Chondrocyte (in vitro differentiated cells): ENCODE data around the gene MED28. TPM values are rescaled to one million over a fixed set of nuclear protein-coding genes. Genes with fewer than 3 reads are reported as not detected.

Experiments used
- DNase-seq: peaks from one replicate; pipeline ENCODE4 v3.0.0; 2021; ENCODE audit warnings: mixed read lengths, low spot score
- H3K27ac Mint-ChIP-seq: one replicate; pipeline ENCODE4 v1.8.0; 2021; ENCODE audit warnings: mild to moderate bottlenecking, moderate library complexity, mixed read lengths; ENCODE audit not compliant: unreplicated experiment
- H3K27me3 Mint-ChIP-seq: 2 replicates; pipeline ENCODE4 v1.8.0; 2021; ENCODE audit warnings: low read depth, mixed read lengths
- H3K36me3 Mint-ChIP-seq: 2 replicates; pipeline ENCODE4 v1.8.0; 2021; ENCODE audit warnings: low read depth, mixed read lengths
- H3K4me1 Mint-ChIP-seq: 2 replicates; pipeline ENCODE4 v1.8.0; 2021; ENCODE audit warnings: low read depth, mild to moderate bottlenecking, mixed read lengths
- H3K4me3 Mint-ChIP-seq: one replicate; pipeline ENCODE4 v1.8.0; 2021; ENCODE audit warnings: mild to moderate bottlenecking, moderate library complexity, mixed read lengths; ENCODE audit not compliant: unreplicated experiment
- H3K9me3 Mint-ChIP-seq: 2 replicates; pipeline ENCODE4 v1.8.0; 2021; ENCODE audit warnings: low read depth, mixed read lengths
- CTCF ChIP-seq: fragments of 200-600 bp; sonication (generic); IDR thresholded peaks from 2 replicates; pipeline ENCODE4 v1.5.0; 2021; ENCODE audit warnings: antibody characterized with exemption, mild to moderate bottlenecking, moderate library complexity
- total RNA-seq: library from RNA; stranded (reverse); gene quantifications from 3 replicates; pipeline ENCODE4 v1.2.1, GENCODE V29; 2021

MED28 gene
- total RNA-seq, 1 donor from 2014 or later = 29.8 TPM

- H3K36me3 Mint-ChIP-seq = peaks cover 22% of the 10 kb centered on the region
Measured at GRCh38 chr4:17597517-17597916, 16.9 kb upstream of the MED28 start.

GRCh38 chr4:17599826-17600225 lies 14.6 kb upstream of the MED28 start:
- H3K36me3 Mint-ChIP-seq = peaks cover 20% of the 10 kb centered on the region
- no peak overlapping the region for H3K27ac Mint-ChIP-seq
- no peaks in the 10 kb centered on the region for H3K27me3 Mint-ChIP-seq
- no peak for DNase-seq
- H3K4me1 Mint-ChIP-seq = no peaks in the 10 kb centered on the region
- TF ChIP-seq CTCF = no peak
- no peak overlapping the region for H3K4me3 Mint-ChIP-seq
- no peaks in the 10 kb centered on the region for H3K9me3 Mint-ChIP-seq

More at GRCh38 chr4:17597517-17597916, 16.9 kb upstream of the MED28 start:
- Mint-ChIP-seq H3K9me3 (no peaks in the 10 kb centered on the region), H3K27ac (no peak overlapping the region), H3K4me1 (no peaks in the 10 kb centered on the region), H3K27me3 (no peaks in the 10 kb centered on the region), H3K4me3 (no peak overlapping the region)
- peak; percentile 71 for TF ChIP-seq CTCF
- no peak for DNase-seq

GRCh38 chr4:17605236-17605635 lies 9.2 kb upstream of the MED28 start:
- Mint-ChIP-seq H3K9me3 (no peaks in the 10 kb centered on the region), H3K27ac (no peak overlapping the region), H3K27me3 (no peaks in the 10 kb centered on the region), H3K4me3 (no peak overlapping the region), H3K4me1 (no peaks in the 10 kb centered on the region), H3K36me3 (peaks cover 11% of the 10 kb centered on the region)
- DNase-seq = no peak
- TF ChIP-seq CTCF = no peak

- H3K9me3 Mint-ChIP-seq = no peaks in the 10 kb centered on the region
- no peak for DNase-seq
- no peak for TF ChIP-seq CTCF
Measured at GRCh38 chr4:17613761-17614415, 553 bp upstream of the MED28 start.

GRCh38 chr4:17616283-17616682 lies 1.8 kb downstream of the MED28 start:
- Mint-ChIP-seq H3K27me3 (no peaks in the 10 kb centered on the region), H3K4me1 (peaks cover 43% of the 10 kb centered on the region), H3K4me3 (peak overlapping the region; percentile 22), H3K27ac (no peak overlapping the region), H3K36me3 (peaks cover 10% of the 10 kb centered on the region), H3K9me3 (no peaks in the 10 kb centered on the region)
- DNase-seq = no peak
- TF ChIP-seq CTCF = no peak

More at GRCh38 chr4:17613761-17614415, 553 bp upstream of the MED28 start:
- H3K36me3 Mint-ChIP-seq = peaks cover 5% of the 10 kb centered on the region
- H3K27me3 Mint-ChIP-seq = no peaks in the 10 kb centered on the region
- H3K4me1 Mint-ChIP-seq = peaks cover 29% of the 10 kb centered on the region
- H3K27ac Mint-ChIP-seq = peak overlapping the region; percentile 98
- H3K4me3 Mint-ChIP-seq = peak overlapping the region; percentile 95
